Mucosa of descending colon (tissue), 3 donors: Measurements from ENCODE around the gene APOC3. TPM values are rescaled to one million over a fixed set of nuclear protein-coding genes. Genes with fewer than 3 reads are reported as not detected.

Experiments
- ATAC-seq: fragments of 200-7000 bp; cut with Tn5 transposase; one replicate; pipeline ENCODE4 v1.9.1; 2020; ENCODE audit warnings: mild to moderate bottlenecking, moderate library complexity
- DNase-seq, 3 donors: peaks; one replicate each; pipeline ENCODE4 v3.0.0-alpha.2; 2020
- H3K36me3 ChIP-seq: fragments of 200-600 bp; one replicate; pipeline ENCODE4 v1.8.0; 2021; ENCODE audit warnings: low read depth, mild to moderate bottlenecking
- H3K4me1 ChIP-seq: fragments of 200-600 bp; one replicate; pipeline ENCODE4 v1.8.0; 2021; ENCODE audit warnings: low read depth, mild to moderate bottlenecking
- H3K4me3 ChIP-seq: fragments of 200-600 bp; one replicate; pipeline ENCODE4 v1.8.0; 2021; ENCODE audit warnings: mild to moderate bottlenecking
- H3K9me3 ChIP-seq: fragments of 200-600 bp; one replicate; pipeline ENCODE4 v1.8.0; 2021; ENCODE audit warnings: mild to moderate bottlenecking
- CTCF ChIP-seq: fragments of 200-600 bp; IDR thresholded peaks from one replicate; pipeline ENCODE4 v1.8.0; 2022; ENCODE audit warnings: antibody characterized with exemption, mild to moderate bottlenecking
- intact Hi-C, 2 donors: fragments of 100-400 bp; cut with DNase I in 1 of 2; cut with micrococcal nuclease in 1 of 2; formaldehyde crosslinking; loops; one replicate each; pipeline versions ENCODE4 v1.11.0 to v1.11.1; 2022; cut with DNase I, micrococcal nuclease
- total RNA-seq, 3 donors: library from RNA; stranded (reverse); fragmentation: NEBNext Ultra II Directional in 2 of 3; extraction: Animal tissue kit (Norgen Biotek cat#: 25700) in 2 of 3; gene quantifications; one replicate each; pipeline versions ENCODE4 v1.2.1 to v1.2.4, GENCODE V29; 2021 to 2023
- donor health status: DM: no; HTN: no; CAD: no; lungs with moderate emphysema.
- donor health status: DM: no; HTN: no; CAD: no.
- donor health status: DM: no; HTN: yes; CAD: no.

The APOC3 gene
- total RNA-seq, 3 donors from 2014 or later, result 0.60 TPM; not detected in 2

DNA sequence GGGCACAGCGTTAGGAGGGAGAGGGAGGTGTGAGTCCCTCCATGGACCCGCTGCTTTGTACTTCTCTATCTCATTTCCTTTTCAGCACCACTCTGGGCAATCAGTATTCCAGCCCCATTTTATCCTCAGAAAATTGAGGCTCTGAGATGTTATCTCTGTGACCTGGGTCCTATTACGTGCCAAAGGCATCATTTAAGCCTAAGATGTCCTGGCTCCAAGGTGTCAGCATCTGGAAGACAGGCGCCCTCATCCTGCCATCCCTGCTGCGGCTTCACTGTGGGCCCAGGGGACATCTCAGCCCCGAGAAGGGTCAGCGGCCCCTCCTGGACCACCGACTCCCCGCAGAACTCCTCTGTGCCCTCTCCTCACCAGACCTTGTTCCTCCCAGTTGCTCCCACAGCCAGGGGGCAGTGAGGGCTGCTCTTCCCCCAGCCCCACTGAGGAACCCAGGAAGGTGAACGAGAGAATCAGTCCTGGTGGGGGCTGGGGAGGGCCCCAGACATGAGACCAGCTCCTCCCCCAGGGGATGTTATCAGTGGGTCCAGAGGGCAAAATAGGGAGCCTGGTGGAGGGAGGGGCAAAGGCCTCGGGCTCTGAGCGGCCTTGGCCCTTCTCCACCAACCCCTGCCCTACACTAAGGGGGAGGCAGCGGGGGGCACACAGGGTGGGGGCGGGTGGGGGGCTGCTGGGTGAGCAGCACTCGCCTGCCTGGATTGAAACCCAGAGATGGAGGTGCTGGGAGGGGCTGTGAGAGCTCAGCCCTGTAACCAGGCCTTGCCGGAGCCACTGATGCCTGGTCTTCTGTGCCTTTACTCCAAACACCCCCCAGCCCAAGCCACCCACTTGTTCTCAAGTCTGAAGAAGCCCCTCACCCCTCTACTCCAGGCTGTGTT lies 829 bp upstream of the APOC3 start:
- no peak for DNase-seq
- Histone ChIP-seq H3K4me1 (no peaks in the 10 kb centered on the region), H3K9me3 (no peaks in the 10 kb centered on the region), H3K36me3 (no peaks in the 10 kb centered on the region), H3K4me3 (no peak overlapping the region)
- TF ChIP-seq CTCF, result no peak
- ATAC-seq, result no peak
- intact Hi-C loops, result no loop called here

GRCh38 chr11:116830184-116830912 lies 641 bp downstream of the APOC3 start:
- no peak for DNase-seq
- intact Hi-C loops, result no loop called here
- no peak for TF ChIP-seq CTCF
- ATAC-seq, result no peak
- no peaks in the 10 kb centered on the region for H3K4me1 ChIP-seq
- H3K9me3 ChIP-seq, result no peaks in the 10 kb centered on the region
- H3K36me3 ChIP-seq, result no peaks in the 10 kb centered on the region
- H3K4me3 ChIP-seq, result no peak overlapping the region

DNA sequence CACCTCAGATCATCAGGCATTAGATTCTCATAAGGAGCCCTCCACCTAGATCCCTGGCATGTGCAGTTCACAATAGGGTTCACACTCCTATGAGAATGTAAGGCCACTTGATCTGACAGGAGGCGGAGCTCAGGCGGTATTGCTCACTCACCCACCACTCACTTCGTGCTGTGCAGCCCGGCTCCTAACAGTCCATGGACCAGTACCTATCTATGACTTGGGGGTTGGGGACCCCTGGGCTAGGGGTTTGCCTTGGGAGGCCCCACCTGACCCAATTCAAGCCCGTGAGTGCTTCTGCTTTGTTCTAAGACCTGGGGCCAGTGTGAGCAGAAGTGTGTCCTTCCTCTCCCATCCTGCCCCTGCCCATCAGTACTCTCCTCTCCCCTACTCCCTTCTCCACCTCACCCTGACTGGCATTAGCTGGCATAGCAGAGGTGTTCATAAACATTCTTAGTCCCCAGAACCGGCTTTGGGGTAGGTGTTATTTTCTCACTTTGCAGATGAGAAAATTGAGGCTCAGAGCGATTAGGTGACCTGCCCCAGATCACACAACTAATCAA lies 2.2 kb downstream of the APOC3 start:
- Histone ChIP-seq H3K4me3 (no peak overlapping the region), H3K9me3 (no peaks in the 10 kb centered on the region), H3K4me1 (peaks cover 6% of the 10 kb centered on the region), H3K36me3 (no peaks in the 10 kb centered on the region)
- DNase-seq (no peak), ATAC-seq (no peak)
- no peak for TF ChIP-seq CTCF
- intact Hi-C loops, result no loop called here

DNA sequence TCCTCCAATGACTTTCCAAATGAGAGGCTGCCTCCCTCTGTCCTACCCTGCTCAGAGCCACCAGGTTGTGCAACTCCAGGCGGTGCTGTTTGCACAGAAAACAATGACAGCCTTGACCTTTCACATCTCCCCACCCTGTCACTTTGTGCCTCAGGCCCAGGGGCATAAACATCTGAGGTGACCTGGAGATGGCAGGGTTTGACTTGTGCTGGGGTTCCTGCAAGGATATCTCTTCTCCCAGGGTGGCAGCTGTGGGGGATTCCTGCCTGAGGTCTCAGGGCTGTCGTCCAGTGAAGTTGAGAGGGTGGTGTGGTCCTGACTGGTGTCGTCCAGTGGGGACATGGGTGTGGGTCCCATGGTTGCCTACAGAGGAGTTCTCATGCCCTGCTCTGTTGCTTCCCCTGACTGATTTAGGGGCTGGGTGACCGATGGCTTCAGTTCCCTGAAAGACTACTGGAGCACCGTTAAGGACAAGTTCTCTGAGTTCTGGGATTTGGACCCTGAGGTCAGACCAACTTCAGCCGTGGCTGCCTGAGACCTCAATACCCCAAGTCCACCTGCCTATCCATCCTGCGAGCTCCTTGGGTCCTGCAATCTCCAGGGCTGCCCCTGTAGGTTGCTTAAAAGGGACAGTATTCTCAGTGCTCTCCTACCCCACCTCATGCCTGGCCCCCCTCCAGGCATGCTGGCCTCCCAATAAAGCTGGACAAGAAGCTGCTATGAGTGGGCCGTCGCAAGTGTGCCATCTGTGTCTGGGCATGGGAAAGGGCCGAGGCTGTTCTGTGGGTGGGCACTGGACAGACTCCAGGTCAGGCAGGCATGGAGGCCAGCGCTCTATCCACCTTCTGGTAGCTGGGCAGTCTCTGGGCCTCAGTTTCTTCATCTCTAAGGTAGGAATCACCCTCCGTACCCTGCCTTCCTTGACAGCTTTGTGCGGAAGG lies 2.9 kb downstream of the APOC3 start:
- ATAC-seq, result no peak
- no peaks in the 10 kb centered on the region for H3K9me3 ChIP-seq
- TF ChIP-seq CTCF, result no peak
- H3K36me3 ChIP-seq, result no peaks in the 10 kb centered on the region
- no peak for DNase-seq
- no peak overlapping the region for H3K4me3 ChIP-seq
- intact Hi-C loops, result no loop called here
- peaks cover 6% of the 10 kb centered on the region for H3K4me1 ChIP-seq

GRCh38 chr11:116833491-116833815 lies 3.7 kb downstream of the APOC3 start:
- Histone ChIP-seq H3K4me3 (no peak overlapping the region), H3K9me3 (no peaks in the 10 kb centered on the region), H3K36me3 (no peaks in the 10 kb centered on the region), H3K4me1 (peaks cover 6% of the 10 kb centered on the region)
- TF ChIP-seq CTCF, result no peak
- DNase-seq (no peak), ATAC-seq (no peak)
- intact Hi-C loops, result no loop called here
